Measurements from ENCODE around the gene TMEM150A. TPM values are rescaled to one million over a fixed set of nuclear protein-coding genes. Genes with fewer than 3 reads are reported as not detected.

The TMEM150A gene
- total and polyA plus RNA-seq, 2 of the 13 experiments (the other 11 are each of a cell fraction or from before 2014, with no cell fraction given): 30.1 to 70.4 TPM

DNA sequence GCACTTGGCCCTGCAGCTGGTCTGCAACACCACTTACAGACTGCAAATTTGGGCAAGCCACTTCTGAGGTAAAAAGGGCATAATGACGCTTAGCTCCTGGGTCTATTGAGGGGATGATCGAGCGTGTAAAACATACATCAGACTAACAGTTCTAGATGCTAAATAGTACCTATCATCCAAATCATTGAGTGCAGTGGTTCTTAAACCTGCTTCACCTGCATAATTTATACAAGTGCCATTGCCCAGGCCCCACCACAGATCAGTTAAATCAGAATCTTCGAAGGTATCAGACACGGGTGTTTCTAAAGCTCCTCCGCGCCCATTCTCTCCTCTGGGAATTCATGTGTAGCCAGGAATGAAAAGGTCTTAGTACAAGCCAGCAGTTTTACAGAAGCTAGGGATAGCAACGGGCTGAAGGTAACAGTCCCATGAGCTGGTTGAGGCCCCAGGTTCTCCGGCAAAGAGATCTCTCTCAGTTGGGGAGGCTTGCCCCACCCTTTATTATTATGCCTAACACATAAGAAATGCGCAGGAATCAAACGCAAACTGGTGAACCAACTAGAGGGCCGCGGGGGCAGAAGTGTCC, 7.7 kb downstream of the TMEM150A start (continued):
- TF ChIP-seq, protein P1, sequence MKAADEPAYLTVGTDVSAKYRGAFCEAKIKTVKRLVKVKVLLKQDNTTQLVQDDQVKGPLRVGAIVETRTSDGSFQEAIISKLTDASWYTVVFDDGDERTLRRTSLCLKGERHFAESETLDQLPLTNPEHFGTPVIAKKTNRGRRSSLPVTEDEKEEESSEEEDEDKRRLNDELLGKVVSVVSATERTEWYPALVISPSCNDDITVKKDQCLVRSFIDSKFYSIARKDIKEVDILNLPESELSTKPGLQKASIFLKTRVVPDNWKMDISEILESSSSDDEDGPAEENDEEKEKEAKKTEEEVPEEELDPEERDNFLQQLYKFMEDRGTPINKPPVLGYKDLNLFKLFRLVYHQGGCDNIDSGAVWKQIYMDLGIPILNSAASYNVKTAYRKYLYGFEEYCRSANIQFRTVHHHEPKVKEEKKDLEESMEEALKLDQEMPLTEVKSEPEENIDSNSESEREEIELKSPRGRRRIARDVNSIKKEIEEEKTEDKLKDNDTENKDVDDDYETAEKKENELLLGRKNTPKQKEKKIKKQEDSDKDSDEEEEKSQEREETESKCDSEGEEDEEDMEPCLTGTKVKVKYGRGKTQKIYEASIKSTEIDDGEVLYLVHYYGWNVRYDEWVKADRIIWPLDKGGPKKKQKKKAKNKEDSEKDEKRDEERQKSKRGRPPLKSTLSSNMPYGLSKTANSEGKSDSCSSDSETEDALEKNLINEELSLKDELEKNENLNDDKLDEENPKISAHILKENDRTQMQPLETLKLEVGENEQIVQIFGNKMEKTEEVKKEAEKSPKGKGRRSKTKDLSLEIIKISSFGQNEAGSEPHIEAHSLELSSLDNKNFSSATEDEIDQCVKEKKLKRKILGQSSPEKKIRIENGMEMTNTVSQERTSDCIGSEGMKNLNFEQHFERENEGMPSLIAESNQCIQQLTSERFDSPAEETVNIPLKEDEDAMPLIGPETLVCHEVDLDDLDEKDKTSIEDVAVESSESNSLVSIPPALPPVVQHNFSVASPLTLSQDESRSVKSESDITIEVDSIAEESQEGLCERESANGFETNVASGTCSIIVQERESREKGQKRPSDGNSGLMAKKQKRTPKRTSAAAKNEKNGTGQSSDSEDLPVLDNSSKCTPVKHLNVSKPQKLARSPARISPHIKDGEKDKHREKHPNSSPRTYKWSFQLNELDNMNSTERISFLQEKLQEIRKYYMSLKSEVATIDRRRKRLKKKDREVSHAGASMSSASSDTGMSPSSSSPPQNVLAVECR (CRISPR knock-in tag; IDR thresholded peaks at IDR 0.05; ENCODE audit: borderline replicate concordance): no peak
- TF ChIP-seq, protein P2, sequence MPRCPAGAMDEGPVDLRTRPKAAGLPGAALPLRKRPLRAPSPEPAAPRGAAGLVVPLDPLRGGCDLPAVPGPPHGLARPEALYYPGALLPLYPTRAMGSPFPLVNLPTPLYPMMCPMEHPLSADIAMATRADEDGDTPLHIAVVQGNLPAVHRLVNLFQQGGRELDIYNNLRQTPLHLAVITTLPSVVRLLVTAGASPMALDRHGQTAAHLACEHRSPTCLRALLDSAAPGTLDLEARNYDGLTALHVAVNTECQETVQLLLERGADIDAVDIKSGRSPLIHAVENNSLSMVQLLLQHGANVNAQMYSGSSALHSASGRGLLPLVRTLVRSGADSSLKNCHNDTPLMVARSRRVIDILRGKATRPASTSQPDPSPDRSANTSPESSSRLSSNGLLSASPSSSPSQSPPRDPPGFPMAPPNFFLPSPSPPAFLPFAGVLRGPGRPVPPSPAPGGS (CRISPR knock-in tag; IDR thresholded peaks at IDR 0.05): no peak
- no peak for TF ChIP-seq BRD4 (CRISPR knock-in tag; IDR thresholded peaks at IDR 0.05)
- TF ChIP-seq AGO1 (IDR thresholded peaks at IDR 0.05; ENCODE audit: low read depth, low read length, poor library complexity, severe bottlenecking): no peak
- TF ChIP-seq ZNF230 (CRISPR knock-in tag; IDR thresholded peaks at IDR 0.05): no peak
- no peak for TF ChIP-seq KDM4B (CRISPR knock-in tag; IDR thresholded peaks at IDR 0.05)
- TF ChIP-seq, protein P3, sequence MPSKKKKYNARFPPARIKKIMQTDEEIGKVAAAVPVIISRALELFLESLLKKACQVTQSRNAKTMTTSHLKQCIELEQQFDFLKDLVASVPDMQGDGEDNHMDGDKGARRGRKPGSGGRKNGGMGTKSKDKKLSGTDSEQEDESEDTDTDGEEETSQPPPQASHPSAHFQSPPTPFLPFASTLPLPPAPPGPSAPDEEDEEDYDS (CRISPR knock-in tag; IDR thresholded peaks at IDR 0.05): no peak
- TF ChIP-seq ZFP36L1 (CRISPR knock-in tag; IDR thresholded peaks at IDR 0.05): peak; percentile 12; the same call in 1 of the 2 replicates
- no peak for TF ChIP-seq ZNF552 (CRISPR knock-in tag; IDR thresholded peaks at IDR 0.05; ENCODE audit: borderline replicate concordance)
- no peak for TF ChIP-seq SMAD1 (CRISPR knock-in tag; IDR thresholded peaks at IDR 0.05; ENCODE audit: borderline replicate concordance, low read depth)
- no peak for TF ChIP-seq CBX5 (CRISPR knock-in tag; IDR thresholded peaks at IDR 0.05; ENCODE audit: borderline replicate concordance)
- no peak for TF ChIP-seq SNRNP70 (IDR thresholded peaks at IDR 0.05; ENCODE audit: low read depth, low read length)
- TF ChIP-seq SOX6 (IDR thresholded peaks at IDR 0.05): no peak
- TF ChIP-seq SOX6 (CRISPR knock-in tag; IDR thresholded peaks at IDR 0.05): no peak
- 0 out of 2 replicates have a peak, but pooled peaks have one; percentile 21 for TF ChIP-seq ZNF263 (CRISPR knock-in tag; IDR thresholded peaks at IDR 0.05)
- no peak for TF ChIP-seq ZFP36 (IDR thresholded peaks at IDR 0.05; ENCODE audit: borderline replicate concordance, low read depth, low read length, partially characterized antibody)
- TF ChIP-seq HMG20A (CRISPR knock-in tag; IDR thresholded peaks at IDR 0.05; ENCODE audit: borderline replicate concordance): no peak
- TF ChIP-seq ZNF556 (CRISPR knock-in tag; IDR thresholded peaks at IDR 0.05; ENCODE audit: borderline replicate concordance): no peak
- TF ChIP-seq, protein P4, sequence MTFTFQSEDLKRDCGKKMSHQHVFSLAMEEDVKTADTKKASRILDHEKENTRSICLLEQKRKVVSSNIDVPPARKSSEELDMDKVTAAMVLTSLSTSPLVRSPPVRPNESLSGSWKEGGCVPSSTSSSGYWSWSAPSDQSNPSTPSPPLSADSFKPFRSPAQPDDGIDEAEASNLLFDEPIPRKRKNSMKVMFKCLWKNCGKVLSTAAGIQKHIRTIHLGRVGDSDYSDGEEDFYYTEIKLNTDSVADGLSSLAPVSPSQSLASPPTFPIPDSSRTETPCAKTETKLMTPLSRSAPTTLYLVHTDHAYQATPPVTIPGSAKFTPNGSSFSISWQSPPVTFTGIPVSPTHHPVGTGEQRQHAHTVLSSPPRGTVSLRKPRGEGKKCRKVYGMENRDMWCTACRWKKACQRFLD (CRISPR knock-in tag; IDR thresholded peaks at IDR 0.05; ENCODE audit: borderline replicate concordance): no peak
- TF ChIP-seq CAMTA2 (CRISPR knock-in tag; IDR thresholded peaks at IDR 0.05; ENCODE audit: borderline replicate concordance): no peak
- TF ChIP-seq, protein P5, sequence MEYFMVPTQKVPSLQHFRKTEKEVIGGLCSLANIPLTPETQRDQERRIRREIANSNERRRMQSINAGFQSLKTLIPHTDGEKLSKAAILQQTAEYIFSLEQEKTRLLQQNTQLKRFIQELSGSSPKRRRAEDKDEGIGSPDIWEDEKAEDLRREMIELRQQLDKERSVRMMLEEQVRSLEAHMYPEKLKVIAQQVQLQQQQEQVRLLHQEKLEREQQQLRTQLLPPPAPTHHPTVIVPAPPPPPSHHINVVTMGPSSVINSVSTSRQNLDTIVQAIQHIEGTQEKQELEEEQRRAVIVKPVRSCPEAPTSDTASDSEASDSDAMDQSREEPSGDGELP (IDR thresholded peaks at IDR 0.05; ENCODE audit: borderline replicate concordance, low read depth): no peak
- TF ChIP-seq MED13 (CRISPR knock-in tag; IDR thresholded peaks at IDR 0.05): no peak
- no peak for TF ChIP-seq TGIF2 (CRISPR knock-in tag; IDR thresholded peaks at IDR 0.05)
